DND-41 (cell line): Measurements from ENCODE around the gene VIT.

Source experiments
- ATAC-seq: fragments of 200-7000 bp; cut with Tn5 transposase; 3 replicates; pipeline ENCODE4 v1.9.1; 2021; ENCODE audit warnings: low read depth; ENCODE audit not compliant: insufficient read depth
- DNase-seq: peaks from one replicate; pipeline ENCODE4 v3.0.0-alpha.2; 2020
- H2AFZ ChIP-seq: 2 replicates; pipeline ENCODE4 v1.6.0; 2012; ENCODE audit warnings: low read depth, low read length
- H3K27ac ChIP-seq: 2 replicates; pipeline ENCODE4 v1.5.1; 2012; ENCODE audit warnings: low read length, inconsistent platforms
- H3K27me3 ChIP-seq: fragments of 200-600 bp; sonication (generic); 2 replicates; pipeline ENCODE4 v1.6.0; 2012; ENCODE audit warnings: low read length, mild to moderate bottlenecking, inconsistent platforms; ENCODE audit not compliant: insufficient read depth, poor library complexity
- H3K36me3 ChIP-seq: 2 replicates; pipeline ENCODE4 v1.5.1; 2012; ENCODE audit warnings: low read length, inconsistent platforms; ENCODE audit not compliant: insufficient read depth
- H3K4me1 ChIP-seq: 2 replicates; pipeline ENCODE4 v1.5.1; 2012; ENCODE audit warnings: mild to moderate bottlenecking, low read length; ENCODE audit not compliant: insufficient read depth
- H3K4me2 ChIP-seq: 2 replicates; pipeline ENCODE4 v1.6.0; 2012; ENCODE audit warnings: mild to moderate bottlenecking, moderate library complexity, low read length, inconsistent platforms; ENCODE audit not compliant: insufficient read depth
- H3K4me3 ChIP-seq, 2 experiments: fragments of 200-600 bp in 1 of 2; shearing (Covaris generic) in 1 of 2; 2 replicates each; pipeline ENCODE4 v1.5.1; 2012 to 2016; ENCODE audit warnings: inconsistent platforms in 2 of 2, low read length in 2 of 2, mild to moderate bottlenecking in 2 of 2, low read depth in 1 of 2, moderate library complexity in 1 of 2
- H3K79me2 ChIP-seq: 2 replicates; pipeline ENCODE4 v1.6.0; 2012; ENCODE audit warnings: low read length, inconsistent platforms; ENCODE audit not compliant: insufficient read depth
- H3K9ac ChIP-seq: 2 replicates; pipeline ENCODE4 v1.6.0; 2012; ENCODE audit warnings: low read depth, mild to moderate bottlenecking, inconsistent platforms, low read length, moderate library complexity
- H3K9me3 ChIP-seq: 2 replicates; pipeline ENCODE4 v1.5.1; 2012; ENCODE audit warnings: low read length, moderate library complexity, mild to moderate bottlenecking, inconsistent platforms; ENCODE audit not compliant: insufficient read depth, severe bottlenecking
- H4K20me1 ChIP-seq: 2 replicates; pipeline ENCODE4 v1.6.0; 2012; ENCODE audit warnings: low read length; ENCODE audit not compliant: insufficient read depth
- EZH2 ChIP-seq: IDR thresholded peaks from 3 replicates; pipeline ENCODE4 v1.6.1; 2012; ENCODE audit warnings: borderline replicate concordance, low read depth, mild to moderate bottlenecking, moderate library complexity, low read length, inconsistent platforms; ENCODE audit not compliant: severe bottlenecking
- TF ChIP-seq, protein P1 (sequence below): IDR thresholded peaks from 2 replicates; pipeline ENCODE4 v1.5.1; 2012; ENCODE audit warnings: borderline replicate concordance, low read length, moderate library complexity, mild to moderate bottlenecking; ENCODE audit not compliant: poor library complexity, severe bottlenecking; ENCODE audit errors: extremely low read depth

VIT gene

DNA sequence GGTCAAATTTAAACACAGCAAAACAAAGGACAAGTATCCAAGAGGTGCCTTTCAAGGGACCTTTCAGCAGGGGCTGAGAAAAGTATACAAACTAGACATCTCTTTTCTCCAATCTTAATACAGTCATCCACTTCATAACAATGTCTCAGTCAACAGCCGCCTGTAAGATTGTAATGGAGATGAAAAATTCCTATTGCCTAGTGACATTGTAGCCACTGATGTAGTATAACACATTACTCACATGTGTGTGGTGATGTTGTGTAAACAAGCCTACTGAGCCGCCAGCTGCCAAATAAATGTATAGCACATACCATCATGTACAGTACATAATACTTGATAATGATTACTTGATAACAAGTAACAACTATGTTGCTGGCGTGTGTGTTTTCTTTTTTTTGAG, 31.0 kb downstream of the VIT start:
- Histone ChIP-seq H3K79me2 (no peaks in the 10 kb centered on the region), H4K20me1 (no peaks in the 10 kb centered on the region), H3K36me3 (no peaks in the 10 kb centered on the region), H3K4me3 (no peak overlapping the region), H3K4me2 (no peak overlapping the region), H3K9me3 (no peaks in the 10 kb centered on the region), H2AFZ (no peak overlapping the region), H3K4me1 (no peaks in the 10 kb centered on the region), H3K27ac (no peak overlapping the region), H3K27me3 (peaks cover 4% of the 10 kb centered on the region), H3K9ac (no peak overlapping the region)
- TF ChIP-seq EZH2, result no peak
- TF ChIP-seq, protein P1, sequence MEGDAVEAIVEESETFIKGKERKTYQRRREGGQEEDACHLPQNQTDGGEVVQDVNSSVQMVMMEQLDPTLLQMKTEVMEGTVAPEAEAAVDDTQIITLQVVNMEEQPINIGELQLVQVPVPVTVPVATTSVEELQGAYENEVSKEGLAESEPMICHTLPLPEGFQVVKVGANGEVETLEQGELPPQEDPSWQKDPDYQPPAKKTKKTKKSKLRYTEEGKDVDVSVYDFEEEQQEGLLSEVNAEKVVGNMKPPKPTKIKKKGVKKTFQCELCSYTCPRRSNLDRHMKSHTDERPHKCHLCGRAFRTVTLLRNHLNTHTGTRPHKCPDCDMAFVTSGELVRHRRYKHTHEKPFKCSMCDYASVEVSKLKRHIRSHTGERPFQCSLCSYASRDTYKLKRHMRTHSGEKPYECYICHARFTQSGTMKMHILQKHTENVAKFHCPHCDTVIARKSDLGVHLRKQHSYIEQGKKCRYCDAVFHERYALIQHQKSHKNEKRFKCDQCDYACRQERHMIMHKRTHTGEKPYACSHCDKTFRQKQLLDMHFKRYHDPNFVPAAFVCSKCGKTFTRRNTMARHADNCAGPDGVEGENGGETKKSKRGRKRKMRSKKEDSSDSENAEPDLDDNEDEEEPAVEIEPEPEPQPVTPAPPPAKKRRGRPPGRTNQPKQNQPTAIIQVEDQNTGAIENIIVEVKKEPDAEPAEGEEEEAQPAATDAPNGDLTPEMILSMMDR, result no peak
- DNase-seq, result no peak
- no peak for ATAC-seq

DNA sequence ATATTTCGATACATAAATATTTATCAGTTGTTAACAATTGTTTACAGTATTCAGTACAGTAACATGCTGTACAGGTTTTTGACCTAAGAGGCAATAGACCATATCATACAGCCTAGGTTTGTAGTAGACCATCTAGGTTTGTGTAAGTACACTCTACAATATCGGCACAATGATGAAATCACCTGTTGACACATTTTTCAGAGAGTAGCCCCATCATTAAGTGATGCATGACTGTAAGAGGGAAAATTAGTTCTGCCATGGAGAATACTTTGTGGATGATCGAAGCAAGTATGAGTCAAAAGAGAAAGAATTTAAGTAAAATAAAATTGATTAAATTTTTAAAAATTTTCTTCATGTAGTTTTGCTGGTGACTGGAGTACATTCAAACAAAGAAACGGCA, 32.6 kb downstream of the VIT start:
- H3K4me3 ChIP-seq, result no peak overlapping the region

DNA sequence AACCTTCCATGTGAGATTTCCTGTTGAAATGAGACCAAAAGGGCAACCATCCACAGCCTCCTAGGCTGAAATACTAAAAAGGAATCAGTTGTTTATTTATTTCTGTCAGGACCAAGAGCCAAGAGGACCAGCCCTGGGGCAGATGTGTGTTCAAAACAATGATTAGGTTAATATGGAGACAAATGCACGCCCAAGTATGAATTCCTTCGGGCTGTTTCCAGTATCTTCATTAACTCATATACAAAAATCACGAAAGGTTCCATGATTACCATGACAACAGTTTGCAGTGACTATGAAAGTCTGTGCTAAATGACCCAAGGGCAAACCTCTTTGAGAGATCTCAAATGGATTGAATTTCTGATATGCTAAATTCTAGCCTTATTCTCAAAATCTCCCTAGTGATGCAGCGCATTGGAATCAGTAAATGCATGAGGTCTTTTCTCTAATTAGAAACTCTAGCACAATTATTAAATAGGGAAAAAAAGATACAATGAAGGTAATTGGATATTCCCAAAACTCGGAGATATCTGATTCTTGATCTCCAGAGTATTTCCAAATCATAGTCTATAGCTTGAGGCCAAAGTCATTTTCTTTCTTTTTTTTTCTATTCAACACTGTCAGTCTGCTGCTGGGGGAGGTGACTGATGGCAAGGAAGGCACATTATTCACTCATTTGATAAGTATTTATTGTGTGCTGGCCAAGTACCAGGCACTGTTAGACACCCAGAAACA, 35.6 kb downstream of the VIT start:
- Histone ChIP-seq H3K27ac (no peak overlapping the region), H3K4me2 (no peak overlapping the region)

More for the DNA sequence above, 32.6 kb downstream of the VIT start:
- no peaks in the 10 kb centered on the region for H3K9me3 ChIP-seq
- H4K20me1 ChIP-seq, result no peaks in the 10 kb centered on the region
- H3K79me2 ChIP-seq, result no peaks in the 10 kb centered on the region
- no peaks in the 10 kb centered on the region for H3K36me3 ChIP-seq
- H3K9ac ChIP-seq, result no peak overlapping the region
- DNase-seq (no peak), ATAC-seq (no peak)
- no peak overlapping the region for H3K4me2 ChIP-seq
- H3K4me1 ChIP-seq, result no peaks in the 10 kb centered on the region
- H3K27ac ChIP-seq, result no peak overlapping the region
- H2AFZ ChIP-seq, result no peak overlapping the region
- TF ChIP-seq, protein P1, result no peak
- no peak for TF ChIP-seq EZH2
- H3K27me3 ChIP-seq, result peaks cover 4% of the 10 kb centered on the region

More for the DNA sequence above, 35.6 kb downstream of the VIT start:
- Histone ChIP-seq H3K4me1 (no peaks in the 10 kb centered on the region), H2AFZ (no peak overlapping the region), H3K27me3 (peaks cover 5% of the 10 kb centered on the region), H3K79me2 (no peaks in the 10 kb centered on the region), H4K20me1 (no peaks in the 10 kb centered on the region), H3K9ac (no peak overlapping the region), H3K36me3 (no peaks in the 10 kb centered on the region), H3K4me3 (no peak overlapping the region), H3K9me3 (no peaks in the 10 kb centered on the region)
- no peak for DNase-seq
- TF ChIP-seq EZH2, result no peak
- TF ChIP-seq, protein P1, result no peak
- no peak for ATAC-seq
